Measurements from ENCODE around the gene FAM186B. TPM values are rescaled to one million over a fixed set of nuclear protein-coding genes. Genes with fewer than 3 reads are reported as not detected.

Gene FAM186B
- total and polyA plus RNA-seq, 2 of the 13 experiments (the other 11 are each of a cell fraction or from before 2014, with no cell fraction given): 0.07 to 0.20 TPM

GRCh38 chr12:49567611-49568441 is 37.6 kb downstream of the FAM186B start, which contains the start of gene MCRS1 (continued):
- TF ChIP-seq PPARG (CRISPR knock-in tag; conservative IDR thresholded peaks at IDR 0.05) (no peak; the same call in none of the 2 replicates), BHLHE40 (IDR thresholded peaks at IDR 0.05; ENCODE audit: low read length) (0 out of 2 replicates have a peak, but pooled peaks have one; percentile 17), HNF1B (CRISPR knock-in tag; IDR thresholded peaks at IDR 0.05) (peak; percentile 81), SALL1 (CRISPR knock-in tag; IDR thresholded peaks at IDR 0.05) (peak; percentile 77), ZNF563 (CRISPR knock-in tag; IDR thresholded peaks at IDR 0.05) (no peak), EZH2 (conservative IDR thresholded peaks at IDR 0.05; ENCODE audit: low read depth, low read length) (no peak), SKIL (CRISPR knock-in tag; IDR thresholded peaks at IDR 0.05; ENCODE audit: borderline replicate concordance) (no peak), CCAR2 (optimal IDR thresholded peaks at IDR 0.05; ENCODE audit: low read depth, low read length) (no peak), ZNF556 (CRISPR knock-in tag; IDR thresholded peaks at IDR 0.05; ENCODE audit: borderline replicate concordance) (no peak), SUZ12 (IDR thresholded peaks at IDR 0.05; ENCODE audit: low read depth, low read length) (no peak), ZNF570 (CRISPR knock-in tag; IDR thresholded peaks at IDR 0.05; ENCODE audit: borderline replicate concordance) (no peak), ZNF704 (CRISPR knock-in tag; IDR thresholded peaks at IDR 0.05; ENCODE audit: borderline replicate concordance) (no peak), CSRNP2 (CRISPR knock-in tag; conservative IDR thresholded peaks at IDR 0.05; ENCODE audit: low read depth) (no peak; the same call in 1 of the 2 replicates), LBX2 (CRISPR knock-in tag; IDR thresholded peaks at IDR 0.05; ENCODE audit: borderline replicate concordance) (no peak), SRSF1 (optimal IDR thresholded peaks at IDR 0.05; ENCODE audit: low read depth, low read length) (peak; percentile 32), TRAFD1 (CRISPR knock-in tag; IDR thresholded peaks at IDR 0.05; ENCODE audit: borderline replicate concordance) (no peak), ZNF484 (CRISPR knock-in tag; IDR thresholded peaks at IDR 0.05; ENCODE audit: borderline replicate concordance, low read depth) (no peak), ZNF678 (CRISPR knock-in tag; IDR thresholded peaks at IDR 0.05) (no peak)
